Muscle layer of colon (tissue), 2 donors: ENCODE results near the gene CUBN.

Experiments used
- H3K27ac ChIP-seq: one replicate; pipeline ENCODE4 v1.7.0; 2013; ENCODE audit warnings: low read depth, mild to moderate bottlenecking, low read length, moderate library complexity
- H3K27me3 ChIP-seq, 2 donors: one replicate each; pipeline ENCODE4 v1.7.0; 2013; ENCODE audit warnings: low read length in 2 of 2, mild to moderate bottlenecking in 2 of 2; ENCODE audit not compliant: insufficient read depth in 2 of 2, control insufficient read depth in 1 of 2
- H3K36me3 ChIP-seq: one replicate; pipeline ENCODE4 v1.7.0; 2013; ENCODE audit warnings: mild to moderate bottlenecking, low read length; ENCODE audit not compliant: insufficient read depth
- H3K4me1 ChIP-seq: one replicate; pipeline ENCODE4 v1.7.0; 2013; ENCODE audit warnings: mild to moderate bottlenecking, low read length; ENCODE audit not compliant: insufficient read depth
- H3K4me3 ChIP-seq, 2 donors: one replicate each; pipeline ENCODE4 v1.7.0; 2013; ENCODE audit warnings: low read length in 2 of 2, low read depth in 1 of 2, mild to moderate bottlenecking in 1 of 2, moderate library complexity in 1 of 2
- H3K9ac ChIP-seq: one replicate; pipeline ENCODE4 v1.7.0; 2013; ENCODE audit warnings: low read length
- H3K9me3 ChIP-seq: one replicate; pipeline ENCODE4 v1.7.0; 2013; ENCODE audit warnings: mild to moderate bottlenecking, low read length
- donor health status: abdominal sarcoma.
- donor health status: Adenocarcinoma of cecum.

CUBN gene

DNA sequence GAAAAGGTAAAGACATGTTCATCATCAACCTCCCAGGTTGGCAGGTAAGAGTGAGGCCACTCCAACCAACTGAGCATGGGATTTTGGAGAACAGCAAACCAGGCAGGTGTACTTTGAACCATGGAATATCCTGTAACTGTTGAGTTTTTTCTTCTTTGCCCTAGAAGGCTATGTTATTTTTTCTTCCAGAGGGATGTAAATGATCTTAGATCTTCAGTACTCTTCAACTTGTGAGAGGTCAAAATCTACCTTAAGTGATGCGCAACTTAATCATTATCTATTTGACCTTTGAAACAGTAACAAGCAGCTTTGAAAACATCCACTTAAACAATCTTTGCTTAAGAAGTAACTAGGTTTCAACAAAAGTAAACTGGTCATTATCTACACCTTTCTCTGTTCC is at the start of gene CUBN:
TSS of gene CUBN (minus strand) at position 71 of the 400 bp plus-strand sequence. CDS start at position 25, 46 bp downstream.
- Histone ChIP-seq H3K27ac (no peak within 1 kb of the TSS), H3K4me3 (no peak within 1 kb of the TSS), H3K4me1 (no peaks in the 10 kb centered on the region)

DNA sequence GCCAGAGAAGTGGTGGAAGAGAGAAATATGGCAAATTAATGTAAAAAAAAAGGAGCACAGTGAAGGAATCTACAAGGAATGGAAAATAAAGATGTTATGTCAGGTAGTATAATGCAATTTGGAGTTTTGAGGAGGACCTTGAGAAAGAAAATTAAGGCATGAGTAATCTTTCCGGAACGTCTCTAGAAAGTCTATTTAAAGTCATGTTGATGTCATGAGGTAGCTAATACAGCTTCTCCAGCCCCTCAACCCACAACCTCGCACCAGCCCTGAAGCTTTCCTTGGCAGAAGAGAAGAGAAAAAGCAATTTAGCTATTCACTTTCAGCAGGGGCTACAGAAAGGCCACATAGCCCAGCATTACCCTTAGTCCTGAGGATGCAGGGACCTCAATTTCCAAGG is 49.4 kb upstream of the CUBN start:
- H3K9me3 ChIP-seq = no peaks in the 10 kb centered on the region
- H3K36me3 ChIP-seq = no peaks in the 10 kb centered on the region
- H3K9ac ChIP-seq = no peak overlapping the region
- no peak overlapping the region for H3K27ac ChIP-seq
- H3K4me3 ChIP-seq = no peak overlapping the region
- H3K27me3 ChIP-seq = no peaks in the 10 kb centered on the region
- no peaks in the 10 kb centered on the region for H3K4me1 ChIP-seq

More for the DNA sequence above, at the start of gene CUBN:
- Histone ChIP-seq H3K27me3 (no peaks in the 10 kb centered on the region), H3K36me3 (no peaks in the 10 kb centered on the region), H3K9ac (no peak within 1 kb of the TSS), H3K9me3 (no peaks in the 10 kb centered on the region)

DNA sequence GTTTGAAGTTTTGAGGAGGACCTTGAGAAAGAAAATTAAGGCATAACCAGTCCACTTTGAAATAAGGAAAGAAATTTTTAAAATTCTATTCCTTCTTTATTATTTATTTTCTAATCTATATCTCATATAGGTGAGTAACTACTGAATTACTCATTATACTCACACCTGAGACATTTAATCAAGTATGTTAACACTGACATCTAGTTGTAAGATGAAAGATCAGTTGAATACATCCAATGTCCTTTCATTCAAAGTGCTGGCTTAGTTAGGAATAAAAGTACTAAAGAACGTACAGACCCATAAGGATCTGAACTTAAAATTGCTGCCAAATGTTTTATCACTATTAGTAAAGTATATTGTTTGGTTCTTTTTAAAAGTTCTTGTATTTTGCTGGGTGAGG is 48.4 kb upstream of the CUBN start:
- Histone ChIP-seq H3K4me3 (no peak overlapping the region), H3K27ac (no peak overlapping the region), H3K9me3 (no peaks in the 10 kb centered on the region), H3K4me1 (no peaks in the 10 kb centered on the region), H3K9ac (no peak overlapping the region), H3K36me3 (no peaks in the 10 kb centered on the region), H3K27me3 (no peaks in the 10 kb centered on the region)

DNA sequence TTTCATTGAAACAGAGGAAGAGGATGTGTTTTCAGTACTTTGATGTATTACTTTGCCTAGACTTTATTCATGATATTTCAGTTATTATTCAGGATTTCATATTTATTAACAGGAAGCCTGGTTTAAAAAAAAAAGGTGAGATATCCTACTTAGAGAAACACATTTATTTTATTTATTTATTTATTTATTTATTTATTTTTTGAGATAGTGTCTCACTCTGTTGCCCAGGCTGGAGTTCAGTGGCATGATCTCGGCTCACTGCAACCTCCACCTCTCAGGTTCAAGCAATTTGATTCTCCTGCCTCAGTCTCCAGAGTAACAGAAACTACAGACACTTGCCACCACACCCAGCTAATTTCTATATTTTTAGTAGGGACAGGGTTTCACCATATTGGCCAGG is 47.4 kb upstream of the CUBN start:
- Histone ChIP-seq H3K4me1 (no peaks in the 10 kb centered on the region), H3K4me3 (no peak overlapping the region), H3K9ac (no peak overlapping the region), H3K27ac (no peak overlapping the region), H3K36me3 (no peaks in the 10 kb centered on the region), H3K9me3 (no peaks in the 10 kb centered on the region), H3K27me3 (no peaks in the 10 kb centered on the region)

DNA sequence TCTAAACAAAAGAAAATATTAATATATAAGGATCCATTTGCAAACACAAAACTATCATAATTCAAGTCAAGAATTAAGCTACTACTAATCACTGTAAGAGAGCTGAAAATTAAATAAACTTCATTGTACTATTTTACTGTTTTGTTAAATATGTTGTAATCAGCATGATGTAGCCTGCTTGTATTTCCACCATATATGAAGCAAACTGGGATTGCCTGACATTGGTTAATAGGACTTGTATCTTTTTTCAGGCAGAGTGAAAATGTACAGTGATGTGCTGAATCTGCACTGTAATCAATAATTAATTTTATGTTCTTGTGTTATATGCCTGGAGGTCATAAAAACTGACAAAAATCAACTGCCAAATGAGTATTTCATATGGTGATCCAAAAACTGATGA is 46.5 kb upstream of the CUBN start:
- Histone ChIP-seq H3K36me3 (no peaks in the 10 kb centered on the region), H3K27ac (no peak overlapping the region), H3K9ac (no peak overlapping the region), H3K4me3 (no peak overlapping the region), H3K9me3 (no peaks in the 10 kb centered on the region), H3K27me3 (no peaks in the 10 kb centered on the region), H3K4me1 (no peaks in the 10 kb centered on the region)

DNA sequence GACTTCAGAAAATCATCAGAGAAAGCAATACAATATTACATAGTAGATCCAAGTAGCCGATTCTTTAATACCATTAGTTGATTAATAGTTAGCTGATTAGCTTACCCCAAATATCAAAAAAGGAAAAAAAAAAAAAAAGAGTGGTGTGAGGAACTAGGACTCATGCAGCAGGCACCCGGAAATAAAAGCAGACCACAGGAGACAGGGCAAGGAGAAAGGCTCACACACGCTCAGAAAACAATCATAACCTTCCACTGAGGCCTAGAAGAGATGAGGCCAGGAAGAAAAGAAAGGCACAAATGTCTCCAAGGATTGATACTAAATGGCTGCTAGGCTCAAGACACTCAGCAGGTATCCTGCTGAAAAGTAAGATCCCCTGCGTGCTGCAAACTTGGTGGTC is 45.9 kb upstream of the CUBN start:
- H3K27me3 ChIP-seq = no peaks in the 10 kb centered on the region
- H3K27ac ChIP-seq = no peak overlapping the region
- no peak overlapping the region for H3K9ac ChIP-seq
- no peaks in the 10 kb centered on the region for H3K4me1 ChIP-seq
- H3K36me3 ChIP-seq = no peaks in the 10 kb centered on the region
- H3K4me3 ChIP-seq = peak overlapping the region in 1 of 2 donors; percentile 23
- no peaks in the 10 kb centered on the region for H3K9me3 ChIP-seq

DNA sequence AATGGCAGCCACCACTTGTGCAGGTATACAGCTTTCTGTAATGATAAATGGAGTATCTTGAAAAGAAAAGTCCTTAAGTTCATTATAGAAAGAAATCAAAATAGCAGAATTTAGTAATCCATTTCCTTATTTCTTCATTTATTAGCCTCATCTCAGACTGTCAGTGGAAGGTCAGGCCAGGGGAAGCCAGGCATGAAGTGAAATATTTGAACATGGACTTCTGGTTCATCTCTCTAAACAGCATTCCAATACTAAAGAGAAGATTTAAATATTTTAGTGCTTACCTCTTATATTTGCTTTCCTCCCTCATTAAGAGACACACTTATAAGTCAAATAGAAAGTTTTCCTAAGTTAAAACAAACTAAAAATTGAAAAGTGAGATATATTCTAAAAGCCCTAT is 45.0 kb upstream of the CUBN start:
- no peaks in the 10 kb centered on the region for H3K4me1 ChIP-seq
- no peaks in the 10 kb centered on the region for H3K9me3 ChIP-seq
- H3K9ac ChIP-seq = no peak overlapping the region
- H3K27ac ChIP-seq = no peak overlapping the region
- no peak overlapping the region for H3K4me3 ChIP-seq
- H3K27me3 ChIP-seq = no peaks in the 10 kb centered on the region
- no peaks in the 10 kb centered on the region for H3K36me3 ChIP-seq

DNA sequence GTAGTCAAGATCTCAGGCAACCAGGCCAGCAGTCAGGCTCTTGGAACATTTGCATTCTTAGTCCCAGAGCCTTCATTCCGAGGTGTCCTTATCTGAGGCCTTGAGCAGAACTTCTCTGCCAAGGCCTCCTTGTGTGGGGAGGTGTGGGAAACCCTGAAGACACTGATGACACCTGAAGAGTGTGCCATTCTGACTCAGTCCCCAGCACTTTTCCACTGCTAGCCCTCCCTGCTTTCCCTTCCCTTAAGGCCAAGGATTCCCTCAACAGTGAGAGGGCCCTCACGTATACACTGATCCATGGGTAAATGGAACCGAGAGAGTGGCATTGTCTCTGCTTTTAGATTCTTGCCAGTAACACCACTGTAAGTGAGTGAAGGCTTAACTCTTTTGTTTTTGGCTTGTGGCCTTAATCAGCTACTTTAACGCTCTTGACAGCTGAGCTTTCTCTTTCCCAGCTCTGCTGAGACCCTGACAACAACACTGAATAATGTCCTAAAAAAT is 41.6 kb upstream of the CUBN start:
- Histone ChIP-seq H3K9ac (no peak overlapping the region), H3K9me3 (no peaks in the 10 kb centered on the region), H3K4me3 (no peak overlapping the region), H3K27ac (no peak overlapping the region), H3K27me3 (no peaks in the 10 kb centered on the region), H3K4me1 (no peaks in the 10 kb centered on the region), H3K36me3 (no peaks in the 10 kb centered on the region)

DNA sequence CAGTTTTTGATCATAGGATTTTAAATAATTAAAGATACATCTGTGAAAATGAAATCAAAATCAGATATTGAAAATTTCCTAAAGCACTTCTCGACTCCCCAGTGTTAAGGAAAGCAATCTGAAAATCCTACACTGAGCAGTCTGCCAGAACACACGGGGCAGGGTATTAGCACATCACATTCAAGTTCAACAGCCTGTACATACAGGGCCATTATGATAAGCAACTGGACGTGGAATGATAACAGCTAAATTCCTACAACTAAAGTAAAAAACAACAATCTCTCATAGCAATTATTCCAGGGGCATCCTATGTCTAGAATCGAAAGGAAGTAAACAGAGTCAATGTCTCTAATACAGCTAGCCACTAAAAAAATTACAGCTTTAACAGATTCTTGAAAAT is 40.2 kb upstream of the CUBN start:
- Histone ChIP-seq H3K27ac (no peak overlapping the region), H3K27me3 (no peaks in the 10 kb centered on the region), H3K36me3 (no peaks in the 10 kb centered on the region), H3K4me1 (no peaks in the 10 kb centered on the region), H3K9ac (no peak overlapping the region), H3K4me3 (no peak overlapping the region), H3K9me3 (no peaks in the 10 kb centered on the region)

DNA sequence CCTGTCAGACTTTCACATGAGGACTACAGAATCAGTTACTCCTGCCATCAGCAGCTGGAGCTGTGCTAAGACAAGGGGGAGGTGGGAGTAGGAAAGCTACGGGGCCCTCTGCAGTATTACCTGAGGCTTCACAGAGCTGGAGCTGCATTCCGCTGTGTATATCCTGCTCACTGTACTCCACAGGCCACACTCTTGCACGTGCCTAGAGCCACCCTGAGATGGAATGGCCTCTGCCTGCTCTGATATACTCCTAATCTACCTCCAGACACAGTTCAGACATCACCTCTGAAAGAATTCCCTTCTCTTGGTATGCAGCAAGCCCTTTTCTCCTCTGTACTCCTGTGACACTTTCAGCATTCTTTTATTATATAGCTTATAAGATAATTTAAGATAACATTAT is 37.1 kb upstream of the CUBN start:
- H3K4me1 ChIP-seq = no peaks in the 10 kb centered on the region
- H3K27me3 ChIP-seq = no peaks in the 10 kb centered on the region
- H3K9me3 ChIP-seq = no peaks in the 10 kb centered on the region
- no peak overlapping the region for H3K9ac ChIP-seq
- H3K36me3 ChIP-seq = no peaks in the 10 kb centered on the region
- H3K27ac ChIP-seq = no peak overlapping the region
- H3K4me3 ChIP-seq = no peak overlapping the region

DNA sequence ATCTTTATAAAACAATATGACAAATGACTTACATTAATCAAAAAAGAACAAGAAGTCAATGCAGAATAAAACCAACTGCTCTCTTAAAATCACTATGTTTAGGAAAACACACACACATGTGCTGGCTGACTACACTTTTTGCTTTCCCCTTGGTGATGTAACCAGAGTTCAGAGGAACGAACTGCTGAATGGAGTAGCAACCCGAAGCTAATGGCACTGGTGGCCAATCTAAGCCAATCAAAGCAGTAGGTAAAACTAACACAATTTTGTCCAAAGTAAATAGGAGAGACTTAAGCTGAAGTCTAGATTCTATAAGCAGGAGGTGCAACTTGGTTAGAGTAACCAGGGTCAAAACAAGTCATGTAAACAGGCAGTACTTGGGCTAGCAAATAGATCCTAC is 33.2 kb upstream of the CUBN start:
- Histone ChIP-seq H3K9me3 (no peaks in the 10 kb centered on the region), H3K9ac (no peak overlapping the region), H3K4me1 (no peaks in the 10 kb centered on the region), H3K27ac (no peak overlapping the region), H3K27me3 (no peaks in the 10 kb centered on the region), H3K4me3 (no peak overlapping the region), H3K36me3 (no peaks in the 10 kb centered on the region)

DNA sequence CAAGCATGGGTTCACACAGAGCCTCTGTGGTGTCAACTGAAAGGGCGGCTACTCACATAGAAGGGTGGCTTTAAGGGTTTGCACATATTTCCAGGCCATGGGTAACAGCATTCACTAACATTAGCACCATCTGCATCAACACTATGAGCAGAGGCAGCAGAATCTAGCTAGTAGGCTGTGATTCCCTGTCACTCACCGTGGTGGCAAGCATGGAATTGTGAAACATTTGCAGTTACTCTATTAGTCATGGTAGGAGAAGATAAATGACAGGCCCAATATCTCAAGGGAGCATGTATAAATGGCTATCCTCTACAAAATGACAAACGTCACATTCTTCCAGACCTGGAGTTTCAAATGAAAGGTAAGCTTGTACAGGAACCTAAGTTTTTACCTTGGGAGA is 32.2 kb upstream of the CUBN start:
- no peaks in the 10 kb centered on the region for H3K36me3 ChIP-seq
- no peaks in the 10 kb centered on the region for H3K9me3 ChIP-seq
- no peaks in the 10 kb centered on the region for H3K27me3 ChIP-seq
- H3K4me3 ChIP-seq = no peak overlapping the region
- no peaks in the 10 kb centered on the region for H3K4me1 ChIP-seq
- no peak overlapping the region for H3K27ac ChIP-seq
- no peak overlapping the region for H3K9ac ChIP-seq
